Tibial nerve (tissue), 4 donors: Measurements from ENCODE around the gene TTC16.

Experiments used
- CTCF ChIP-seq, 5 experiments: fragments of 200-600 bp in 3 of 5; fragments of 450-650 bp in 2 of 5; sonication (generic) in 3 of 5; IDR thresholded peaks; one replicate each; pipeline ENCODE4 v1.5.1; 2016 to 2019; ENCODE audit warnings: antibody characterized with exemption in 5 of 5, mild to moderate bottlenecking in 3 of 5, moderate library complexity in 2 of 5
- EP300 ChIP-seq, 2 donors: sonication (generic); formaldehyde crosslinking; IDR thresholded peaks; one replicate each; pipeline ENCODE4 v1.6.1; 2017; ENCODE audit warnings: antibody characterized with exemption in 2 of 2, mild to moderate bottlenecking in 1 of 2
- POLR2A ChIP-seq, 2 donors: fragments of 450-650 bp; IDR thresholded peaks; one replicate each; pipeline ENCODE4 v1.6.1; 2017; ENCODE audit warnings: antibody characterized with exemption in 2 of 2, mild to moderate bottlenecking in 2 of 2, moderate library complexity in 2 of 2

- no peak for TF ChIP-seq CTCF (IDR thresholded peaks at IDR 0.05)
- TF ChIP-seq POLR2A (IDR thresholded peaks at IDR 0.05) = no peak
- TF ChIP-seq EP300 (IDR thresholded peaks at IDR 0.05) = no peak
These were observed 37.7 kb downstream of the TTC16 start for GRCh38 chr9:127753622-127754021.
